Endothelial cell (in vitro differentiated cells): Measurements from ENCODE around the gene CT83. TPM values are rescaled to one million over a fixed set of nuclear protein-coding genes. Genes with fewer than 3 reads are reported as not detected.

Experiments used
- DNase-seq: peaks from one replicate; pipeline ENCODE4 v3.0.0; 2021; ENCODE audit warnings: low spot score
- H3K27ac Mint-ChIP-seq: one replicate; pipeline ENCODE4 v1.8.0; 2021; ENCODE audit warnings: mixed read lengths, inconsistent platforms; ENCODE audit not compliant: unreplicated experiment
- H3K27me3 Mint-ChIP-seq: one replicate; pipeline ENCODE4 v1.8.0; 2021; ENCODE audit warnings: mild to moderate bottlenecking, moderate library complexity, mixed read lengths, inconsistent platforms; ENCODE audit not compliant: unreplicated experiment
- H3K36me3 Mint-ChIP-seq: one replicate; pipeline ENCODE4 v1.8.0; 2021; ENCODE audit warnings: mild to moderate bottlenecking, low read depth, mixed read lengths, inconsistent platforms; ENCODE audit not compliant: unreplicated experiment
- H3K4me1 Mint-ChIP-seq: one replicate; pipeline ENCODE4 v1.8.0; 2021; ENCODE audit warnings: mild to moderate bottlenecking, mixed read lengths, inconsistent platforms; ENCODE audit not compliant: unreplicated experiment
- H3K4me3 Mint-ChIP-seq: one replicate; pipeline ENCODE4 v1.8.0; 2021; ENCODE audit warnings: mild to moderate bottlenecking, mixed read lengths, inconsistent platforms; ENCODE audit not compliant: unreplicated experiment
- H3K9me3 Mint-ChIP-seq: one replicate; pipeline ENCODE4 v1.8.0; 2021; ENCODE audit warnings: mixed read lengths, inconsistent platforms; ENCODE audit not compliant: unreplicated experiment
- total RNA-seq: library from RNA; stranded (reverse); fragmentation: NEBNext Ultra II Directional; extraction: Animal tissue kit (Norgen Biotek cat#: 25700); gene quantifications from one replicate; pipeline ENCODE4 v1.2.1, GENCODE V29; 2021; ENCODE audit not compliant: unreplicated experiment
- TF ChIP-seq, protein P1 (sequence below): fragments of 200-600 bp; sonication (generic); IDR thresholded peaks from one replicate; pipeline ENCODE4 v1.5.0; 2021; ENCODE audit warnings: antibody characterized with exemption; ENCODE audit not compliant: unreplicated experiment

Gene CT83
- total RNA-seq, 1 donor from 2014 or later = not detected

DNA sequence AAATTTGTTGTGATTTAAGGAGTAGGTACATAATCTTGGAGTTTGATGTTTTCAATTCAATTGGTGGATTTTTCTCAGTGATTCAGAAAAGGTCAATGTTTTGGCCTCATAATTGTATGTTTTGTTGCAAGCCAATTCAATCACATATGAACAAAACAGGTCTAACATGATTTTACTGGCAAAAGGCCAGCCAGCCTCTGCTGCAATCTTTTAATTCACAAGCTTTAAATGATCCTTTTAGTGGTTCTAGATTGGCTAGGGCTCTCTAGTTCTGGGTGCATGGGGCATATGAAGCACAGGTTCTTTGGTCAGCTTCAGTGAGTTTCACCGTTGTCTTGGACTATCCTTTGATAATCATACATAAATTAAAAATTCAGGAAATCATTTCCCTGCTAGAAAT lies 45.6 kb downstream of the CT83 start:
- H3K27ac Mint-ChIP-seq = no peak overlapping the region
- TF ChIP-seq, protein P1, sequence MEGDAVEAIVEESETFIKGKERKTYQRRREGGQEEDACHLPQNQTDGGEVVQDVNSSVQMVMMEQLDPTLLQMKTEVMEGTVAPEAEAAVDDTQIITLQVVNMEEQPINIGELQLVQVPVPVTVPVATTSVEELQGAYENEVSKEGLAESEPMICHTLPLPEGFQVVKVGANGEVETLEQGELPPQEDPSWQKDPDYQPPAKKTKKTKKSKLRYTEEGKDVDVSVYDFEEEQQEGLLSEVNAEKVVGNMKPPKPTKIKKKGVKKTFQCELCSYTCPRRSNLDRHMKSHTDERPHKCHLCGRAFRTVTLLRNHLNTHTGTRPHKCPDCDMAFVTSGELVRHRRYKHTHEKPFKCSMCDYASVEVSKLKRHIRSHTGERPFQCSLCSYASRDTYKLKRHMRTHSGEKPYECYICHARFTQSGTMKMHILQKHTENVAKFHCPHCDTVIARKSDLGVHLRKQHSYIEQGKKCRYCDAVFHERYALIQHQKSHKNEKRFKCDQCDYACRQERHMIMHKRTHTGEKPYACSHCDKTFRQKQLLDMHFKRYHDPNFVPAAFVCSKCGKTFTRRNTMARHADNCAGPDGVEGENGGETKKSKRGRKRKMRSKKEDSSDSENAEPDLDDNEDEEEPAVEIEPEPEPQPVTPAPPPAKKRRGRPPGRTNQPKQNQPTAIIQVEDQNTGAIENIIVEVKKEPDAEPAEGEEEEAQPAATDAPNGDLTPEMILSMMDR = no peak
- no peak for DNase-seq
- no peak overlapping the region for H3K4me3 Mint-ChIP-seq
- no peaks in the 10 kb centered on the region for H3K9me3 Mint-ChIP-seq
- no peaks in the 10 kb centered on the region for H3K36me3 Mint-ChIP-seq
- H3K27me3 Mint-ChIP-seq = no peaks in the 10 kb centered on the region
- no peaks in the 10 kb centered on the region for H3K4me1 Mint-ChIP-seq

DNA sequence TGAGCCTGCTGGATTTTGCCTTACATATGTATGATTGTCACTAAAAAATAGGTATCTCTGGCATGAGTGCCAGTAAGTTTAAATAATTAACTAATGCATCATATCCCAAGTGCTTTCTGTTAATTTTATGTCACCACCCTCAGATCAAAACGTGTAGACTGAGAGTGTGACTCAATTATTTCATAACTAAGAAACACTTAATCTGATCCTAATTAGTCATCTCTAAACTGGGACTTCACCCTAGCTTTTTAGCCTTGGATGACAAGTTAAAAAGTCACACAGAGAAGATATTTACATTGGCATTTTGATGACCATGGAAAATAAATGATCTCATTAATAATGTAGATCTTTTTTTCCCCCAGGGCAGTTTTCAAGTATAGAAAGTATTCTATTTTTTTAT lies 49.5 kb downstream of the CT83 start:
- no peak overlapping the region for H3K4me3 Mint-ChIP-seq
- H3K9me3 Mint-ChIP-seq = no peaks in the 10 kb centered on the region
- no peaks in the 10 kb centered on the region for H3K27me3 Mint-ChIP-seq
- H3K27ac Mint-ChIP-seq = no peak overlapping the region
- H3K4me1 Mint-ChIP-seq = no peaks in the 10 kb centered on the region
- no peaks in the 10 kb centered on the region for H3K36me3 Mint-ChIP-seq
- DNase-seq = no peak
- TF ChIP-seq, protein P1 = no peak

Other genes starting within 250 kb of the CT83 start
- gene SLC6A14, start 26.4 kb downstream of the CT83 start, total RNA-seq = not detected